HepG2 (cell line): ENCODE measurements around the gene SPINT4. TPM values are rescaled to one million over a fixed set of nuclear protein-coding genes. Genes with fewer than 3 reads are reported as not detected.

ENCODE experiments used
- AHR ChIP-seq: IDR thresholded peaks from 2 replicates; pipeline ENCODE4 v1.6.1; 2018; ENCODE audit warnings: missing genetic modification reagents, missing compliant biosample characterization
- ATF7 ChIP-seq, 2 experiments: fragments of 450-650 bp in 1 of 2; sonication (generic) in 1 of 2; formaldehyde crosslinking in 1 of 2; IDR thresholded peaks; 2 replicates each; pipeline versions ENCODE4 v1.4.0 to v1.6.1; 2016 to 2020; ENCODE audit warnings: antibody characterized with exemption in 1 of 2, mild to moderate bottlenecking in 1 of 2, missing genetic modification reagents in 1 of 2
- CAMTA2 ChIP-seq: sonication (generic); formaldehyde crosslinking; IDR thresholded peaks from 2 replicates; pipeline ENCODE4 v1.4.0; 2020; ENCODE audit warnings: mild to moderate bottlenecking, missing genetic modification reagents, borderline replicate concordance
- CHD4 ChIP-seq: fragments of 200-600 bp; sonication (generic); IDR thresholded peaks from 2 replicates; pipeline ENCODE4 v1.7.0; 2017; ENCODE audit warnings: mild to moderate bottlenecking, low read length, borderline replicate concordance
- GLI4 ChIP-seq: sonication (generic); formaldehyde crosslinking; IDR thresholded peaks from 2 replicates; pipeline ENCODE4 v1.5.1; 2020; ENCODE audit warnings: missing genetic modification reagents, mild to moderate bottlenecking, moderate library complexity, borderline replicate concordance
- GMEB2 ChIP-seq: IDR thresholded peaks from 2 replicates; pipeline ENCODE4 v1.6.1; 2016; ENCODE audit warnings: missing biosample characterization, missing genetic modification reagents, low read depth
- HNRNPK ChIP-seq: fragments of 200-400 bp; formaldehyde crosslinking; IDR thresholded peaks from 2 replicates; pipeline ENCODE4 v1.6.1; 2018; ENCODE audit warnings: low read length, low read depth, moderate library complexity, mild to moderate bottlenecking; ENCODE audit not compliant: poor library complexity, severe bottlenecking
- JARID2 ChIP-seq: sonication (generic); formaldehyde crosslinking; IDR thresholded peaks from 2 replicates; pipeline ENCODE4 v1.8.1; 2023; ENCODE audit warnings: missing genetic modification reagents, inconsistent platforms; ENCODE audit not compliant: insufficient replicate concordance
- KDM2A ChIP-seq: sonication (generic); formaldehyde crosslinking; IDR thresholded peaks from 2 replicates; pipeline ENCODE4 v1.4.0; 2020; ENCODE audit warnings: low read depth, missing genetic modification reagents, borderline replicate concordance
- KLF6 ChIP-seq: IDR thresholded peaks from 2 replicates; pipeline ENCODE4 v1.8.0; 2016; ENCODE audit warnings: missing biosample characterization, missing genetic modification reagents
- MATR3 ChIP-seq: sonication (generic); formaldehyde crosslinking; IDR thresholded peaks from 2 replicates; pipeline ENCODE4 v1.4.0; 2020; ENCODE audit warnings: missing genetic modification reagents
- PCBP2 ChIP-seq: fragments of 200-400 bp; formaldehyde crosslinking; optimal IDR thresholded peaks from 2 replicates; pipeline ENCODE3; 2018; ENCODE audit warnings: low read length, low read depth; ENCODE audit not compliant: poor library complexity, severe bottlenecking
- PRDM4 ChIP-seq: sonication (generic); formaldehyde crosslinking; IDR thresholded peaks from 2 replicates; pipeline ENCODE4 v1.9.0; 2021; ENCODE audit warnings: missing genetic modification reagents, borderline replicate concordance
- SOX6 ChIP-seq, 2 experiments: fragments of 450-650 bp in 1 of 2; sonication (generic) in 1 of 2; formaldehyde crosslinking in 1 of 2; IDR thresholded peaks; 2 replicates each; pipeline versions ENCODE4 v1.4.0 to v1.6.1; 2017 to 2020; ENCODE audit warnings: antibody characterized with exemption in 1 of 2, mild to moderate bottlenecking in 1 of 2, missing genetic modification reagents in 1 of 2
- SUZ12 ChIP-seq: fragments of 150-350 bp; IDR thresholded peaks from 2 replicates; pipeline ENCODE4 v1.6.1; 2014; ENCODE audit warnings: low read depth, low read length
- TBX2 ChIP-seq: sonication (generic); formaldehyde crosslinking; IDR thresholded peaks from 2 replicates; pipeline ENCODE4 v1.5.0; 2020; ENCODE audit warnings: missing genetic modification reagents, mild to moderate bottlenecking, borderline replicate concordance
- THAP11 ChIP-seq: IDR thresholded peaks from 2 replicates; pipeline ENCODE4 v1.6.1; 2016; ENCODE audit warnings: missing biosample characterization, missing genetic modification reagents
- TOPORS ChIP-seq: sonication (generic); formaldehyde crosslinking; IDR thresholded peaks from 2 replicates; pipeline ENCODE4 v1.8.0; 2023; ENCODE audit warnings: mild to moderate bottlenecking, missing genetic modification reagents
- ZFP41 ChIP-seq: sonication (generic); formaldehyde crosslinking; IDR thresholded peaks from 2 replicates; pipeline ENCODE4 v1.4.0; 2020; ENCODE audit warnings: mild to moderate bottlenecking, missing genetic modification reagents, borderline replicate concordance
- ZNF12 ChIP-seq: sonication (generic); formaldehyde crosslinking; IDR thresholded peaks from 2 replicates; pipeline ENCODE4 v1.5.0; 2020; ENCODE audit warnings: missing genetic modification reagents
- ZNF468 ChIP-seq: sonication (generic); formaldehyde crosslinking; IDR thresholded peaks from 2 replicates; pipeline ENCODE4 v1.8.0; 2022; ENCODE audit warnings: mild to moderate bottlenecking, moderate library complexity, missing genetic modification reagents
- ZNF530 ChIP-seq: sonication (generic); formaldehyde crosslinking; IDR thresholded peaks from 2 replicates; pipeline ENCODE4 v1.5.0; 2020; ENCODE audit warnings: low read depth, mild to moderate bottlenecking, missing genetic modification reagents
- ZNF556 ChIP-seq: sonication (generic); formaldehyde crosslinking; IDR thresholded peaks from 2 replicates; pipeline ENCODE4 v1.4.0; 2020; ENCODE audit warnings: mild to moderate bottlenecking, missing genetic modification reagents, borderline replicate concordance
- polyA plus RNA-seq, 8 experiments: library from polyadenylated mRNA; depleted of rRNA in 3 of 8; stranded (reverse) in 7 of 8; unstranded in 1 of 8; fragments of >200 nt; fragmentation: Illumina TruSeq in 4 of 8; extraction: Trizol in 4 of 8; gene quantifications; 2 replicates each; pipeline versions ENCODE4 v1.2.1 to v1.2.3, GENCODE V29; 2011 to 2016; ENCODE audit warnings: low read depth in 4 of 8, missing spikeins in 1 of 8, mixed read lengths in 1 of 8; ENCODE audit not compliant: insufficient read depth in 1 of 8
- total RNA-seq, 5 experiments: library from RNA; depleted of rRNA; stranded (reverse); fragments of >200 nt; fragmentation: Illumina TruSeq; extraction: Trizol; gene quantifications; 2 replicates each; pipeline ENCODE4 v1.2.3, GENCODE V29; 2016; ENCODE audit warnings: low read depth in 1 of 5
- TF ChIP-seq, protein P1 (sequence below): sonication (generic); formaldehyde crosslinking; IDR thresholded peaks from 2 replicates; pipeline ENCODE4 v1.9.0; 2022; ENCODE audit warnings: missing genetic modification reagents, mild to moderate bottlenecking, borderline replicate concordance

The SPINT4 gene
- total and polyA plus RNA-seq, 2 of the 13 experiments (the other 11 are each of a cell fraction or from before 2014, with no cell fraction given), result not detected

DNA sequence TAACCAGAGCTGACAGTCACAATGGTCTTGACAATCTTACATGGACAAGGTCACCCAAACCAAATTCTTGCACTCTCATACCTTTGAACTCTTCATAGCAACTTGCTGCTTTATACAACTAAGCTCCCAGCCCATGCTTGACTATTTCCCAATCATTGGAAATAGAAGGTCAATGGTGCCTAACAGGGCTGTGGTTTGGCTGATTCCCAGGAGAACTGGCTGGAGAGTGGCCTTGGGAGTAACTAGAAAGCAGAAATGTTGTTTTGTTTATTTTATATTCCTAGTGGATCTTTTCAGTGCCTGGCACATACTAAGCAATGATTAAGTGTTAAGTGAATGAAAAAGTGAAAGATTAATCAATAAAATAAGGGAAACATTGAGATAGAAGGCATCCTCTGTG lies 3.0 kb downstream of the SPINT4 start (continued):
- TF ChIP-seq CAMTA2 (CRISPR knock-in tag) (no peak), GLI4 (CRISPR knock-in tag) (no peak), JARID2 (no peak), ATF7 (IDR thresholded peaks at IDR 0.05) (no peak), ATF7 (CRISPR knock-in tag; IDR thresholded peaks at IDR 0.05) (no peak), PCBP2 (no peak), MATR3 (CRISPR knock-in tag) (no peak), SOX6 (IDR thresholded peaks at IDR 0.05) (no peak), SOX6 (CRISPR knock-in tag; IDR thresholded peaks at IDR 0.05) (peak; percentile 89), TBX2 (CRISPR knock-in tag) (peak; percentile 53; the same call in 1 of the 2 replicates), ZFP41 (CRISPR knock-in tag) (no peak), ZNF468 (CRISPR knock-in tag) (no peak), ZNF530 (CRISPR knock-in tag) (no peak), CHD4 (no peak), TOPORS (CRISPR knock-in tag) (0 out of 2 replicates have a peak, but pooled peaks have one; percentile 29), THAP11 (CRISPR knock-in tag) (peak; percentile 70), KDM2A (CRISPR knock-in tag) (no peak), SUZ12 (no peak), HNRNPK (no peak), KLF6 (CRISPR knock-in tag) (no peak), PRDM4 (CRISPR knock-in tag) (no peak), AHR (CRISPR knock-in tag) (no peak), ZNF556 (no peak), ZNF12 (CRISPR knock-in tag) (peak; percentile 74; the same call in 1 of the 2 replicates), GMEB2 (no peak)
- TF ChIP-seq, protein P1, sequence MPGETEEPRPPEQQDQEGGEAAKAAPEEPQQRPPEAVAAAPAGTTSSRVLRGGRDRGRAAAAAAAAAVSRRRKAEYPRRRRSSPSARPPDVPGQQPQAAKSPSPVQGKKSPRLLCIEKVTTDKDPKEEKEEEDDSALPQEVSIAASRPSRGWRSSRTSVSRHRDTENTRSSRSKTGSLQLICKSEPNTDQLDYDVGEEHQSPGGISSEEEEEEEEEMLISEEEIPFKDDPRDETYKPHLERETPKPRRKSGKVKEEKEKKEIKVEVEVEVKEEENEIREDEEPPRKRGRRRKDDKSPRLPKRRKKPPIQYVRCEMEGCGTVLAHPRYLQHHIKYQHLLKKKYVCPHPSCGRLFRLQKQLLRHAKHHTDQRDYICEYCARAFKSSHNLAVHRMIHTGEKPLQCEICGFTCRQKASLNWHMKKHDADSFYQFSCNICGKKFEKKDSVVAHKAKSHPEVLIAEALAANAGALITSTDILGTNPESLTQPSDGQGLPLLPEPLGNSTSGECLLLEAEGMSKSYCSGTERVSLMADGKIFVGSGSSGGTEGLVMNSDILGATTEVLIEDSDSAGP (CRISPR knock-in tag), result no peak
